ENCODE results near the gene GRIK4. TPM values are rescaled to one million over a fixed set of nuclear protein-coding genes. Genes with fewer than 3 reads are reported as not detected.

The GRIK4 gene
- total and polyA plus RNA-seq, 11 donors: 0.04 to 0.45 (median 0.12) TPM; not detected in 6

- Histone ChIP-seq H3K4me3 (no peak overlapping the region), H3K27me3 (peaks cover 0 to 46% (median 7%) of the 10 kb centered on the region in 9 donors)
- TF ChIP-seq POLR2A (IDR thresholded peaks at IDR 0.05) (no peak), CTCF (IDR thresholded peaks at IDR 0.05) (no peak)
Observed at GRCh38 chr11:120514541-120515121, 3.1 kb downstream of the GRIK4 start.

GRCh38 chr11:120515186-120515723 is 3.7 kb downstream of the GRIK4 start:
- 81 to 91% (median 88%) methylated on average over 7 of the region's 7 CpGs for WGBS, 4 donors
- Histone ChIP-seq H3K27ac (no peak overlapping the region), H3K27me3 (peaks cover 0 to 39% (median 7%) of the 10 kb centered on the region in 9 donors), H3K9me3 (no peaks in the 10 kb centered on the region), H3K4me3 (no peak overlapping the region), H3K36me3 (no peaks in the 10 kb centered on the region), H3K4me1 (peaks cover 0 to 23% (median 0%) of the 10 kb centered on the region in 12 donors)
- DNase-seq: no peak
- intact Hi-C loops (cut with DNase I): loop anchor here in 6 of 10 donors (5.0 to 10.0 kb wide), 5 partner anchors 37 to 1080 kb away; no protein-coding TSS in a partner anchor
- TF ChIP-seq CTCF (IDR thresholded peaks at IDR 0.05) (no peak), POLR2A (IDR thresholded peaks at IDR 0.05) (no peak)
- ATAC-seq: no peak

More at GRCh38 chr11:120514541-120515121, 3.1 kb downstream of the GRIK4 start:
- H3K27ac ChIP-seq: no peak overlapping the region
- H3K4me1 ChIP-seq: peaks cover 0 to 23% (median 0%) of the 10 kb centered on the region in 12 donors
- H3K36me3 ChIP-seq: no peaks in the 10 kb centered on the region
- 88 to 93% (median 89%) methylated on average over 14 of the region's 14 CpGs for WGBS, 4 donors
- DNase-seq: no peak
- intact Hi-C loops (cut with DNase I): loop anchor here (5.0 to 10.0 kb wide), 9 partner anchors 38 to 1080 kb away; no protein-coding TSS in a partner anchor
- ATAC-seq: no peak
- H3K9me3 ChIP-seq: no peaks in the 10 kb centered on the region

GRCh38 chr11:120516461-120517389 is 5.2 kb downstream of the GRIK4 start:
- no peaks in the 10 kb centered on the region for H3K36me3 ChIP-seq
- 14 to 26% (median 19%) methylated on average over 22 to 39 of the region's 39 CpGs for WGBS, 4 donors
- peaks cover 0 to 21% (median 0%) of the 10 kb centered on the region in 12 donors for H3K4me1 ChIP-seq
- H3K27ac ChIP-seq: no peak overlapping the region
- DNase-seq: no peak
- H3K9me3 ChIP-seq: no peaks in the 10 kb centered on the region
- intact Hi-C loops (cut with DNase I): loop anchor here in 6 of 10 donors (5.0 to 10.0 kb wide), 5 partner anchors 36 to 1078 kb away; no protein-coding TSS in a partner anchor
- H3K4me3 ChIP-seq: no peak overlapping the region
- H3K27me3 ChIP-seq: peaks cover 0 to 27% (median 7%) of the 10 kb centered on the region in 9 donors
- ATAC-seq: peak in 3 of 4 donors; percentile 44 to 53 (median 50)
- TF ChIP-seq CTCF (IDR thresholded peaks at IDR 0.05) (no peak), POLR2A (IDR thresholded peaks at IDR 0.05) (no peak)
